ENCODE measurements around the gene FRS3.
"Not testable (repeated sequence)": the region's sequence is repeated elsewhere in the genome, so short reads cannot be mapped to it uniquely, and the experiment has no call there.

Gene FRS3

GRCh38 chr6:41779788-41780550 lies at the start of gene FRS3:
Gene FRS3, minus strand, starts transcription at chr6:41779900. Its CDS starts 2,913 bp downstream, at chr6:41776987.
- peak; percentile 100 for DNase-seq

- DNase-seq: no peak
These were observed 46.8 kb upstream of the FRS3 start for GRCh38 chr6:41826343-41827022.

GRCh38 chr6:41824571-41825569 lies 45.2 kb upstream of the FRS3 start:
- DNase-seq: no peak

- DNase-seq: no peak
These were observed 43.5 kb upstream of the FRS3 start for GRCh38 chr6:41823178-41823577.

- DNase-seq: no peak
These were observed 42.3 kb upstream of the FRS3 start for GRCh38 chr6:41822021-41822420.

GRCh38 chr6:41821266-41821665 lies 41.6 kb upstream of the FRS3 start:
- DNase-seq: no peak

- no peak for DNase-seq
These were observed 38.8 kb upstream of the FRS3 start for GRCh38 chr6:41818271-41819054.

- DNase-seq: no peak
These were observed 35.9 kb upstream of the FRS3 start for GRCh38 chr6:41815587-41815986.

GRCh38 chr6:41814629-41815028 lies 34.9 kb upstream of the FRS3 start:
- no peak for DNase-seq

- no peak for DNase-seq
These were observed 34.3 kb upstream of the FRS3 start for GRCh38 chr6:41813956-41814355.

GRCh38 chr6:41813469-41813868 lies 33.8 kb upstream of the FRS3 start:
- DNase-seq: no peak

GRCh38 chr6:41811946-41812345 lies 32.2 kb upstream of the FRS3 start:
- DNase-seq: not testable (repeated sequence)

- DNase-seq: no peak
These were observed 31.4 kb upstream of the FRS3 start for GRCh38 chr6:41811095-41811494.

- no peak for DNase-seq
These were observed 26.4 kb upstream of the FRS3 start for GRCh38 chr6:41805830-41806774.

- DNase-seq: no peak
These were observed 21.7 kb upstream of the FRS3 start for GRCh38 chr6:41801380-41801779.

GRCh38 chr6:41799559-41799911 lies 19.8 kb upstream of the FRS3 start:
- no peak for DNase-seq

GRCh38 chr6:41798901-41799558 lies 19.3 kb upstream of the FRS3 start:
- DNase-seq: no peak

GRCh38 chr6:41796474-41796873 lies 16.8 kb upstream of the FRS3 start:
- no peak for DNase-seq

- no peak for DNase-seq
These were observed 12.3 kb upstream of the FRS3 start for GRCh38 chr6:41791984-41792383.

GRCh38 chr6:41791305-41791704 lies 11.6 kb upstream of the FRS3 start:
- DNase-seq: no peak

- no peak for DNase-seq
These were observed 10.3 kb upstream of the FRS3 start for GRCh38 chr6:41790045-41790444.

All from activated CD8-positive, alpha-beta memory T cell treated with anti-CD3 and anti-CD28 coated beads, Interleukin-2, amount 50 U/mL, for 48 hours (primary cell).